Hepatocyte (in vitro differentiated cells): Measurements from ENCODE around the gene SIL1. TPM values are rescaled to one million over a fixed set of nuclear protein-coding genes. Genes with fewer than 3 reads are reported as not detected.

Experiments used
- DNase-seq: peaks from one replicate; pipeline ENCODE4 v3.0.0-alpha.2; 2016; ENCODE audit warnings: low spot score
- H2AFZ ChIP-seq: fragments of 200-600 bp; sonication (generic); 2 replicates; pipeline ENCODE4 v1.6.0; 2016; ENCODE audit warnings: antibody characterized with exemption, mild to moderate bottlenecking
- H3K27ac ChIP-seq: fragments of 200-600 bp; sonication (generic); 2 replicates; pipeline ENCODE4 v1.5.1; 2016; ENCODE audit warnings: mild to moderate bottlenecking
- H3K27me3 ChIP-seq: fragments of 200-600 bp; sonication (generic); 2 replicates; pipeline ENCODE4 v1.6.1; 2016
- H3K36me3 ChIP-seq: fragments of 200-600 bp; sonication (generic); replicated peaks from 2 replicates; pipeline ENCODE4 v1.5.1; 2016; ENCODE audit warnings: low read depth; ENCODE audit not compliant: insufficient read depth
- H3K4me1 ChIP-seq: fragments of 200-600 bp; sonication (generic); 2 replicates; pipeline ENCODE4 v1.5.1; 2016; ENCODE audit warnings: mild to moderate bottlenecking, moderate library complexity; ENCODE audit not compliant: insufficient read depth
- H3K4me2 ChIP-seq: fragments of 200-600 bp; sonication (generic); 2 replicates; pipeline ENCODE4 v1.6.0; 2016
- H3K4me3 ChIP-seq: fragments of 200-600 bp; sonication (generic); 2 replicates; pipeline ENCODE4 v1.5.1; 2016; ENCODE audit warnings: mild to moderate bottlenecking
- H3K79me2 ChIP-seq: fragments of 200-600 bp; sonication (generic); 2 replicates; pipeline ENCODE4 v1.6.0; 2017; ENCODE audit warnings: mild to moderate bottlenecking
- H3K9me2 ChIP-seq: fragments of 200-600 bp; sonication (generic); replicated peaks from 2 replicates; pipeline ENCODE4 v1.6.0; 2017; ENCODE audit warnings: mild to moderate bottlenecking; ENCODE audit not compliant: insufficient read depth
- H3K9me3 ChIP-seq: fragments of 200-600 bp; sonication (generic); 2 replicates; pipeline ENCODE4 v1.5.1; 2016; ENCODE audit warnings: low read depth, mild to moderate bottlenecking
- H4K20me1 ChIP-seq: fragments of 200-600 bp; sonication (generic); 2 replicates; pipeline ENCODE4 v1.6.0; 2016; ENCODE audit warnings: mild to moderate bottlenecking; ENCODE audit not compliant: insufficient read depth, poor library complexity, severe bottlenecking
- EZH2 ChIP-seq: fragments of 200-600 bp; sonication (generic); IDR thresholded peaks from 2 replicates; pipeline ENCODE4 v1.6.1; 2016; ENCODE audit warnings: antibody characterized with exemption, mild to moderate bottlenecking, borderline replicate concordance
- EZH2phosphoT487 ChIP-seq: fragments of 200-600 bp; sonication (generic); IDR thresholded peaks from one replicate; pipeline ENCODE4 v1.6.1; 2018; ENCODE audit warnings: antibody characterized with exemption, mild to moderate bottlenecking, low read depth, moderate library complexity; ENCODE audit not compliant: unreplicated experiment, severe bottlenecking
- WGBS: methylation state at CpG from one replicate; pipeline ENCODE4 v1.1.6; 2016; ENCODE audit warnings: low lambda C conversion rate; ENCODE audit errors: missing lambda C conversion rate; 5-methylcytosine and 5-hydroxymethylcytosine counted together
- polyA plus RNA-seq: library from polyadenylated mRNA; unstranded; fragments of >200 nt; fragmentation: Nextera tagmentation; extraction: Ambion mirVana; gene quantifications from 2 replicates; pipeline ENCODE4 v1.2.1, GENCODE V29; 2016
- total RNA-seq: library from RNA; depleted of rRNA; stranded (reverse); fragments of >200 nt; gene quantifications from 2 replicates; pipeline ENCODE4 v1.2.3, GENCODE V29; 2014
- TF ChIP-seq, protein P1 (sequence below): fragments of 200-600 bp; sonication (generic); IDR thresholded peaks from 2 replicates; pipeline ENCODE4 v1.5.1; 2016; ENCODE audit warnings: antibody characterized with exemption, mild to moderate bottlenecking; ENCODE audit not compliant: poor library complexity

SIL1 gene
- total and polyA plus RNA-seq, 2 experiments from 2014 or later: 82.0 to 176 TPM

DNA sequence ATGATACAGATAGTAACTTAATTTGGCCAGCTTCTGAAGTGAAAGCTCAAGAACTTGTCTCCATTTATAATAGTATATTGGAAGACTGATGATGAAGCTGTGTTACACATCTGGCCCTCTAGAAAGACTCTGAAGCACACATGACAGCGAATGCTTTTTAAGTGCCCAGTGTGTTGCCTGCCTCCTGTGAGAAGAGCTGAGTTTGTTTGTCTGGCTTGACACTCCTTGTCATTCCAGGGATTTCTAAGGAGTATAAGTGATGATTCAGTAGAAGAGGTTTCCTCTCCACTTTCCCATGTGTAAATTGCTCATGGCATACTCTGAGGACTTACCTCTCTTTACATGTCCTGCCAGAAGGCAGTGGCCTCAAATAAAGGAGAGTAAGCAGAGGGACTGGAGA lies 292.6 kb downstream of the SIL1 start:
- H3K36me3 ChIP-seq: no peaks in the 10 kb centered on the region
- H3K27me3 ChIP-seq: no peaks in the 10 kb centered on the region

DNA sequence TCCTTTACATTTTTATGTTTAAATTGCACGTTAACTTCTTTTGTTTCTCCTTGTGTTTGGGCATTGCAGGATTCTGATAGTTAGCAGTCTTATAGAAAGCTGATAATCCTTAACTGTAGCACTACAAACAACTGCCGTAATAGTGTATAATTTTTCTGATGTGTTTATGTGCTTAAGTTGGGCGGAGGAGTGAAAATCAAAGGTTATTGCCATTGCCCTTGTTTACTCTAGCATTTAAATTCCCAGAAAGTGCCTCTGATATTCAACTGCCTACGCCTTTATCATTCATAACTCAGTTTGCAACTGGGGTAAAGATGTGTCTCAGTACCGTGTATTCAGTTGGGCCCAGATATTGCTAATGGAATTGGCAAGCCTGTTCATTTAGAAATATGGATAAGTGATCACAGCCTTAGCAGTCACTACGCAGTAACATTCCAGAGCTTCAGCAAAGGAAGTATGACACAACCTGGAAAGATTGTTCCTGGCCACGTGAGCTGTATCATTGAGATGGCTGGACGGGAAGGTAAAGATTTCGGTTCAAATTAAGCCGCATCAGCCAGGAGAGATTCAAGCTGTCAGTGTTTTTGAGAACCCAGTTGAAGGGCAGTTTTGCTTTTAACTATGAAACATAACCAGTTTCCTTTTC lies 294.9 kb downstream of the SIL1 start:
- H3K4me3 ChIP-seq: no peak overlapping the region
- TF ChIP-seq EZH2phosphoT487 (no peak), EZH2 (no peak)
- TF ChIP-seq, protein P1, sequence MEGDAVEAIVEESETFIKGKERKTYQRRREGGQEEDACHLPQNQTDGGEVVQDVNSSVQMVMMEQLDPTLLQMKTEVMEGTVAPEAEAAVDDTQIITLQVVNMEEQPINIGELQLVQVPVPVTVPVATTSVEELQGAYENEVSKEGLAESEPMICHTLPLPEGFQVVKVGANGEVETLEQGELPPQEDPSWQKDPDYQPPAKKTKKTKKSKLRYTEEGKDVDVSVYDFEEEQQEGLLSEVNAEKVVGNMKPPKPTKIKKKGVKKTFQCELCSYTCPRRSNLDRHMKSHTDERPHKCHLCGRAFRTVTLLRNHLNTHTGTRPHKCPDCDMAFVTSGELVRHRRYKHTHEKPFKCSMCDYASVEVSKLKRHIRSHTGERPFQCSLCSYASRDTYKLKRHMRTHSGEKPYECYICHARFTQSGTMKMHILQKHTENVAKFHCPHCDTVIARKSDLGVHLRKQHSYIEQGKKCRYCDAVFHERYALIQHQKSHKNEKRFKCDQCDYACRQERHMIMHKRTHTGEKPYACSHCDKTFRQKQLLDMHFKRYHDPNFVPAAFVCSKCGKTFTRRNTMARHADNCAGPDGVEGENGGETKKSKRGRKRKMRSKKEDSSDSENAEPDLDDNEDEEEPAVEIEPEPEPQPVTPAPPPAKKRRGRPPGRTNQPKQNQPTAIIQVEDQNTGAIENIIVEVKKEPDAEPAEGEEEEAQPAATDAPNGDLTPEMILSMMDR: no peak
- peaks cover 21% of the 10 kb centered on the region for H3K79me2 ChIP-seq
- H4K20me1 ChIP-seq: peaks cover 5% of the 10 kb centered on the region
- H3K36me3 ChIP-seq: no peaks in the 10 kb centered on the region
- H2AFZ ChIP-seq: no peak overlapping the region
- DNase-seq: no peak
- H3K27me3 ChIP-seq: no peaks in the 10 kb centered on the region
- no peaks in the 10 kb centered on the region for H3K4me1 ChIP-seq
- H3K9me2 ChIP-seq: no peaks in the 10 kb centered on the region
- no peak overlapping the region for H3K4me2 ChIP-seq
- 89% methylated on average over 10 of the region's 10 CpGs for WGBS
- no peak overlapping the region for H3K27ac ChIP-seq
- H3K9me3 ChIP-seq: no peaks in the 10 kb centered on the region

More for the DNA sequence above, 292.6 kb downstream of the SIL1 start:
- no peaks in the 10 kb centered on the region for H3K9me2 ChIP-seq
- TF ChIP-seq EZH2phosphoT487 (no peak), EZH2 (no peak)
- TF ChIP-seq, protein P1: no peak
- peaks cover 14% of the 10 kb centered on the region for H3K79me2 ChIP-seq
- no peak overlapping the region for H3K4me2 ChIP-seq
- no peaks in the 10 kb centered on the region for H3K9me3 ChIP-seq
- H3K4me3 ChIP-seq: no peak overlapping the region
- H3K27ac ChIP-seq: no peak overlapping the region
- no peak overlapping the region for H2AFZ ChIP-seq
- H4K20me1 ChIP-seq: peaks cover 5% of the 10 kb centered on the region
- whole genome bisulfite sequencing: 100% methylated on average over 1 of the region's 1 CpG
- no peak for DNase-seq
- no peaks in the 10 kb centered on the region for H3K4me1 ChIP-seq

DNA sequence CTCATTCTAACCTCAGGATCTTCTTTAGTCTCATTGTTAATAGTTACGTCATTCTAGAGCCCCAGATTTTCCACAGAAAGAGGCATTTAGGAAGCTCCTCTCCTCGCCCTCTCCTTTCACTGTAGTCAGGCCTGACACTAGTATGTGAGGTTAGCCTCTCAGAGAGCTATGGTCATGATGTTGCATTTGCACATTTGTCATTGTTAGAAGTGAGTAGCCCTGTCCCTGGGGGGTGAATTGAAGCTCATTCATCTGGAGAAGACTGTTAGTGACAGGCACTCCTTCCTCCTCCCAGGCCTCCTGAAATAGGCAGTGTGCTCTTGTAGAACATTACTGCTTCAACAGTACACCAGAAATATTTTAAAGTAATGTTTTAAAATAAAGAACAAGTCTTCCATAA lies 296.5 kb downstream of the SIL1 start:
- no peak for DNase-seq
- Histone ChIP-seq H3K27me3 (no peaks in the 10 kb centered on the region), H4K20me1 (peaks cover 2% of the 10 kb centered on the region), H3K36me3 (no peaks in the 10 kb centered on the region), H3K4me2 (no peak overlapping the region), H3K4me3 (no peak overlapping the region), H3K4me1 (no peaks in the 10 kb centered on the region), H3K79me2 (peaks cover 27% of the 10 kb centered on the region), H3K9me2 (no peaks in the 10 kb centered on the region), H2AFZ (no peak overlapping the region), H3K27ac (no peak overlapping the region), H3K9me3 (no peaks in the 10 kb centered on the region)
- no peak for TF ChIP-seq EZH2
- TF ChIP-seq EZH2phosphoT487: no peak
- 97% methylated on average over 2 of the region's 2 CpGs for WGBS

DNA sequence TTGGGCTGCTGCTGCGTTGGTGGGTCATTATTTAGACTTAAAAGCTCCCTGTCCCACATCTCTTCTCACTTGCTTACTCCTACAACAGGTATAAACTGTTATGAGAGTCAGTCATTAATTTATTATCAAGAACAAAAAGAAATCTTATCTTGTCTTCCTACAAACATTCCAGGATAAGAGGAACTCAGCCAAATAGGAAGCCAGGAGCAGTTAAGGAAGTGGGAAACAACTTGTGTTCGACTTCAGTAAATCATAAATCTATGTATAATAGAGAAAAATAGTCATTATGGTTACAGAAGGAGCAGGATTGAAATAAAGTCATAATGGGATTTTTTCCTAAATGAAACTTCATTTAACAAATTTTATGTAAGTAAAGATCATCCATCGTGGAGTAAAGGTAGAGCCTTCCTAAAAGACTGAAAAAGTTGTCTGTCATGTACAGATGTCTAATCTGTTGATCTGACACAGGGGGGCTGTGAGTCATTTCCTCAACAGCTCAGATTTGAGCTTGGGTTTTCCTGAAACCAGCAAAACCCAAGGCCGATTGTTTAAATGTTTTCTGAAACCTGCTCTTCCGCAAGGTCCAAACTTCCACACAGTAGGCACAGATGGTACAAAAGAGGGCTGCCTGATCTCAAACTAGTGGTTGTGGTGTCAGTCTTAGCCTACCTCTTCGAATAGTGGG lies 297.7 kb downstream of the SIL1 start:
- no peaks in the 10 kb centered on the region for H3K27me3 ChIP-seq
- H2AFZ ChIP-seq: no peak overlapping the region
- no peaks in the 10 kb centered on the region for H3K4me1 ChIP-seq
- no peak for DNase-seq
- H4K20me1 ChIP-seq: peaks cover 2% of the 10 kb centered on the region
- H3K9me3 ChIP-seq: no peaks in the 10 kb centered on the region
- no peak overlapping the region for H3K4me2 ChIP-seq
- 83% methylated on average over 6 of the region's 6 CpGs for WGBS
- H3K9me2 ChIP-seq: no peaks in the 10 kb centered on the region
- no peak overlapping the region for H3K4me3 ChIP-seq
- H3K79me2 ChIP-seq: peaks cover 37% of the 10 kb centered on the region
- H3K27ac ChIP-seq: no peak overlapping the region
- TF ChIP-seq, protein P1: no peak
- TF ChIP-seq EZH2phosphoT487 (no peak), EZH2 (no peak)
- no peaks in the 10 kb centered on the region for H3K36me3 ChIP-seq
